WTC11 (cell line): ENCODE measurements around the gene P2RY6. TPM values are rescaled to one million over a fixed set of nuclear protein-coding genes. Genes with fewer than 3 reads are reported as not detected.
"Not testable (repeated sequence)": the region's sequence is repeated elsewhere in the genome, so short reads cannot be mapped to it uniquely, and the experiment has no call there.

Source experiments
- ATAC-seq: fragments of 200-7000 bp; cut with Tn5 transposase; 2 replicates; pipeline ENCODE4 v1.10.0; 2021; ENCODE audit warnings: mild to moderate bottlenecking, moderate library complexity
- CTCF ChIA-PET: fragments of 300-600 bp; sonication (Branson Sonifier 250); formaldehyde crosslinking; loops from one replicate; lab custom pipeline; 2021; ENCODE audit warnings: antibody characterized with exemption; lab: Charles Lee
- POLR2A ChIA-PET: fragments of 350-600 bp; sonication (Branson Sonifier 250); formaldehyde crosslinking; loops from one replicate; lab custom pipeline; 2021; ENCODE audit warnings: antibody characterized with exemption; lab: Charles Lee
- DNase-seq: peaks from one replicate; pipeline ENCODE4 v3.0.0; 2021; ENCODE audit warnings: low spot score
- H3K27ac Mint-ChIP-seq: 2 replicates; pipeline ENCODE4 v1.8.0; 2021; ENCODE audit warnings: mixed read lengths
- H3K27me3 Mint-ChIP-seq: 2 replicates; pipeline ENCODE4 v1.8.0; 2021; ENCODE audit warnings: low read depth, mild to moderate bottlenecking, moderate library complexity, mixed read lengths
- H3K36me3 Mint-ChIP-seq: 2 replicates; pipeline ENCODE4 v1.8.0; 2021; ENCODE audit warnings: mixed read lengths
- H3K4me1 Mint-ChIP-seq: 2 replicates; pipeline ENCODE4 v1.8.0; 2022; ENCODE audit warnings: mixed read lengths
- H3K4me3 Mint-ChIP-seq: 2 replicates; pipeline ENCODE4 v1.8.0; 2021; ENCODE audit warnings: mild to moderate bottlenecking, moderate library complexity, mixed read lengths
- H3K9me3 Mint-ChIP-seq: 2 replicates; pipeline ENCODE4 v1.8.0; 2021; ENCODE audit warnings: mixed read lengths
- GABPB1 ChIP-seq: sonication (generic); formaldehyde crosslinking; IDR thresholded peaks from 2 replicates; pipeline ENCODE4 v1.8.1; 2023; ENCODE audit warnings: mild to moderate bottlenecking, missing genetic modification reagents
- IRF2 ChIP-seq: sonication (generic); formaldehyde crosslinking; IDR thresholded peaks from 2 replicates; pipeline ENCODE4 v1.8.0; 2022; ENCODE audit warnings: low read depth, missing genetic modification reagents, borderline replicate concordance
- JAZF1 ChIP-seq: fragments of 250-450 bp; sonication (Bioruptor Pico); IDR thresholded peaks from 2 replicates; pipeline ENCODE4 v1.9.0; 2021; ENCODE audit warnings: moderate library complexity, mild to moderate bottlenecking, inconsistent platforms
- KAT7 ChIP-seq: sonication (generic); formaldehyde crosslinking; IDR thresholded peaks from 2 replicates; pipeline ENCODE4 v1.8.1; 2023; ENCODE audit warnings: missing genetic modification reagents, mild to moderate bottlenecking, borderline replicate concordance
- MXD4 ChIP-seq: fragments of 250-450 bp; sonication (Bioruptor Pico); IDR thresholded peaks from 2 replicates; pipeline ENCODE4 v1.8.0; 2021; ENCODE audit warnings: mild to moderate bottlenecking, moderate library complexity, borderline replicate concordance
- MYBL2 ChIP-seq: sonication (generic); formaldehyde crosslinking; IDR thresholded peaks from 2 replicates; pipeline ENCODE4 v1.8.1; 2023; ENCODE audit warnings: mild to moderate bottlenecking, moderate library complexity, missing genetic modification reagents
- NFYB ChIP-seq: sonication (generic); formaldehyde crosslinking; conservative IDR thresholded peaks from 2 replicates; pipeline ENCODE4 v1.8.0; 2022; ENCODE audit warnings: low read depth, missing genetic modification reagents
- NR3C1 ChIP-seq: sonication (generic); formaldehyde crosslinking; conservative IDR thresholded peaks from 2 replicates; pipeline ENCODE4 v1.8.1; 2023; ENCODE audit warnings: low read depth, mild to moderate bottlenecking, missing genetic modification reagents
- PRRX2 ChIP-seq: fragments of 250-450 bp; sonication (Bioruptor Pico); IDR thresholded peaks from 2 replicates; pipeline ENCODE4 v1.8.0; 2021; ENCODE audit warnings: mild to moderate bottlenecking
- RORB ChIP-seq: fragments of 250-450 bp; sonication (Bioruptor Pico); IDR thresholded peaks from 2 replicates; pipeline ENCODE4 v1.9.0; 2021; ENCODE audit warnings: mild to moderate bottlenecking
- SOX15 ChIP-seq: fragments of 250-450 bp; sonication (Bioruptor Pico); IDR thresholded peaks from 2 replicates; pipeline ENCODE4 v1.9.0; 2021; ENCODE audit warnings: mild to moderate bottlenecking
- ZBTB21 ChIP-seq: sonication (generic); formaldehyde crosslinking; IDR thresholded peaks from 2 replicates; pipeline ENCODE4 v1.8.1; 2023; ENCODE audit warnings: mild to moderate bottlenecking, missing genetic modification reagents, borderline replicate concordance
- ZNF121 ChIP-seq: sonication (generic); formaldehyde crosslinking; IDR thresholded peaks from 2 replicates; pipeline ENCODE4 v1.8.0; 2023; ENCODE audit warnings: missing genetic modification reagents
- ZNF263 ChIP-seq: sonication (generic); formaldehyde crosslinking; IDR thresholded peaks from 2 replicates; pipeline ENCODE4 v1.8.1; 2022; ENCODE audit warnings: low read depth, mild to moderate bottlenecking, moderate library complexity, missing genetic modification reagents
- total RNA-seq: library from RNA; stranded (reverse); gene quantifications from 3 replicates; pipeline ENCODE4 v1.2.3, GENCODE V29; 2021
- TF ChIP-seq, protein P1 (sequence below): sonication (generic); formaldehyde crosslinking; IDR thresholded peaks from 2 replicates; pipeline ENCODE4 v1.8.1; 2022; ENCODE audit warnings: low read depth, mild to moderate bottlenecking, moderate library complexity, missing genetic modification reagents, borderline replicate concordance
- TF ChIP-seq, protein P2 (sequence below): sonication (generic); formaldehyde crosslinking; IDR thresholded peaks from 2 replicates; pipeline ENCODE4 v1.8.0; 2022; ENCODE audit warnings: missing genetic modification reagents
- TF ChIP-seq, protein P3 (sequence below): sonication (generic); formaldehyde crosslinking; IDR thresholded peaks from 2 replicates; pipeline ENCODE4 v1.8.0; 2022; ENCODE audit warnings: mild to moderate bottlenecking, missing genetic modification reagents
- TF ChIP-seq, protein P4 (sequence below): fragments of 250-450 bp; sonication (Bioruptor Pico); IDR thresholded peaks from 2 replicates; pipeline ENCODE4 v1.9.0; 2021; ENCODE audit warnings: moderate library complexity, mild to moderate bottlenecking, inconsistent platforms, borderline replicate concordance
- TF ChIP-seq, protein P5 (sequence below): sonication (generic); formaldehyde crosslinking; IDR thresholded peaks from 2 replicates; pipeline ENCODE4 v1.8.0; 2023; ENCODE audit warnings: mild to moderate bottlenecking, missing genetic modification reagents

Gene P2RY6
- total RNA-seq, 1 experiment from 2014 or later = not detected

DNA sequence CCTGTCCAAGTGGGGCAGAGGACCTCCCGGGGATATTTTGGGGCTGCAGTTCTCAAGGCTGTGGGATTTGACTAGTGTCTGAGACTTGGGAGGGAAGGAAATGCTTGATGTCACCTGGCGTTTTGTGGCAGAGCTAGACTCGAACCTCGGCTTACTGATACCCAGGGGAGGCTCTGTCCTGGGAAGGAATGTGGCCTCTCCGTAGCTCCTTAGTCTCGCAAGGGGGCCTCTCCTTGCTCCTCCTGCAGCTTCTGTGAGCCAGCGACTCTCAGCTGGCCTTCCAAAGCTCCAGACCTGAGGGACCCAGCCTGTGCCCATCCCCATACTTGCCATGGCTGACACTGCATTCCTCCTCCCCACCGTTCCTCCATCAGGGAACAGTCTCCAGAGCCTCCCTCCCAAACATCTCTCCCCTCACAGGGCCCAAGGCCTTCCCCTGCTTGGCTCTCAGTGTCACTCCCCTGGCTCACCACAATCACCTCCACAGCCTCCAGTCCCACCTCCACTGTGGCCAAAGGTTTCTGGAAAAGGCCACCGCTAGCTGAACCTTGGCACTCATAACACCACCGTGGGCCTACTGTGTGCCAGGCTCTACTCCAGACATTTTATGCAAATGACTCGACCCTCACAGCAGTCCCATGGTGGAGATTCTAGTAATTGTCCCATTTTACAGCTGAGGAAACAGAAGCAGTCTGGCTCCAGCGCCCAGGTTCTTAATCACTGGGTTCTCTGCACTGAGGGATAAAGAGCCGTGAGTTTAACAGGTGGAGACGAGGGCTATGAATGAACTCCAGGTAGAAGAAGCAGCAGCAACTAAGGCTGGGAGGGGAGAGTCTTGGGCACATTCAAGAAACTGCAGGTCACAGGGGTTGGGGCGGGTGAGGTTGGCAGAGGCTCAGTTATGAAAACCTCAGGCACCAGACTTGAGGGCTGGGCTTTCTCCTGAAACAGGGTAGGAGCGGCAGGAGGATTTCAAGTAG is 42.0 kb upstream of the P2RY6 start (continued):
- TF ChIP-seq, protein P1, sequence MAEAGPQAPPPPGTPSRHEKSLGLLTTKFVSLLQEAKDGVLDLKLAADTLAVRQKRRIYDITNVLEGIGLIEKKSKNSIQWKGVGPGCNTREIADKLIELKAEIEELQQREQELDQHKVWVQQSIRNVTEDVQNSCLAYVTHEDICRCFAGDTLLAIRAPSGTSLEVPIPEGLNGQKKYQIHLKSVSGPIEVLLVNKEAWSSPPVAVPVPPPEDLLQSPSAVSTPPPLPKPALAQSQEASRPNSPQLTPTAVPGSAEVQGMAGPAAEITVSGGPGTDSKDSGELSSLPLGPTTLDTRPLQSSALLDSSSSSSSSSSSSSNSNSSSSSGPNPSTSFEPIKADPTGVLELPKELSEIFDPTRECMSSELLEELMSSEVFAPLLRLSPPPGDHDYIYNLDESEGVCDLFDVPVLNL (CRISPR knock-in tag) = no peak
- TF ChIP-seq, protein P2, sequence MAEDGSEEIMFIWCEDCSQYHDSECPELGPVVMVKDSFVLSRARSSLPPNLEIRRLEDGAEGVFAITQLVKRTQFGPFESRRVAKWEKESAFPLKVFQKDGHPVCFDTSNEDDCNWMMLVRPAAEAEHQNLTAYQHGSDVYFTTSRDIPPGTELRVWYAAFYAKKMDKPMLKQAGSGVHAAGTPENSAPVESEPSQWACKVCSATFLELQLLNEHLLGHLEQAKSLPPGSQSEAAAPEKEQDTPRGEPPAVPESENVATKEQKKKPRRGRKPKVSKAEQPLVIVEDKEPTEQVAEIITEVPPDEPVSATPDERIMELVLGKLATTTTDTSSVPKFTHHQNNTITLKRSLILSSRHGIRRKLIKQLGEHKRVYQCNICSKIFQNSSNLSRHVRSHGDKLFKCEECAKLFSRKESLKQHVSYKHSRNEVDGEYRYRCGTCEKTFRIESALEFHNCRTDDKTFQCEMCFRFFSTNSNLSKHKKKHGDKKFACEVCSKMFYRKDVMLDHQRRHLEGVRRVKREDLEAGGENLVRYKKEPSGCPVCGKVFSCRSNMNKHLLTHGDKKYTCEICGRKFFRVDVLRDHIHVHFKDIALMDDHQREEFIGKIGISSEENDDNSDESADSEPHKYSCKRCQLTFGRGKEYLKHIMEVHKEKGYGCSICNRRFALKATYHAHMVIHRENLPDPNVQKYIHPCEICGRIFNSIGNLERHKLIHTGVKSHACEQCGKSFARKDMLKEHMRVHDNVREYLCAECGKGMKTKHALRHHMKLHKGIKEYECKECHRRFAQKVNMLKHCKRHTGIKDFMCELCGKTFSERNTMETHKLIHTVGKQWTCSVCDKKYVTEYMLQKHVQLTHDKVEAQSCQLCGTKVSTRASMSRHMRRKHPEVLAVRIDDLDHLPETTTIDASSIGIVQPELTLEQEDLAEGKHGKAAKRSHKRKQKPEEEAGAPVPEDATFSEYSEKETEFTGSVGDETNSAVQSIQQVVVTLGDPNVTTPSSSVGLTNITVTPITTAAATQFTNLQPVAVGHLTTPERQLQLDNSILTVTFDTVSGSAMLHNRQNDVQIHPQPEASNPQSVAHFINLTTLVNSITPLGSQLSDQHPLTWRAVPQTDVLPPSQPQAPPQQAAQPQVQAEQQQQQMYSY (CRISPR knock-in tag) = no peak
- TF ChIP-seq ZNF263 (CRISPR knock-in tag) (no peak), ZNF121 (CRISPR knock-in tag) (no peak), SOX15 (no peak), PRRX2 (CRISPR knock-in tag) (no peak)
- TF ChIP-seq, protein P3, sequence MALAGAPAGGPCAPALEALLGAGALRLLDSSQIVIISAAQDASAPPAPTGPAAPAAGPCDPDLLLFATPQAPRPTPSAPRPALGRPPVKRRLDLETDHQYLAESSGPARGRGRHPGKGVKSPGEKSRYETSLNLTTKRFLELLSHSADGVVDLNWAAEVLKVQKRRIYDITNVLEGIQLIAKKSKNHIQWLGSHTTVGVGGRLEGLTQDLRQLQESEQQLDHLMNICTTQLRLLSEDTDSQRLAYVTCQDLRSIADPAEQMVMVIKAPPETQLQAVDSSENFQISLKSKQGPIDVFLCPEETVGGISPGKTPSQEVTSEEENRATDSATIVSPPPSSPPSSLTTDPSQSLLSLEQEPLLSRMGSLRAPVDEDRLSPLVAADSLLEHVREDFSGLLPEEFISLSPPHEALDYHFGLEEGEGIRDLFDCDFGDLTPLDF (CRISPR knock-in tag) = no peak

DNA sequence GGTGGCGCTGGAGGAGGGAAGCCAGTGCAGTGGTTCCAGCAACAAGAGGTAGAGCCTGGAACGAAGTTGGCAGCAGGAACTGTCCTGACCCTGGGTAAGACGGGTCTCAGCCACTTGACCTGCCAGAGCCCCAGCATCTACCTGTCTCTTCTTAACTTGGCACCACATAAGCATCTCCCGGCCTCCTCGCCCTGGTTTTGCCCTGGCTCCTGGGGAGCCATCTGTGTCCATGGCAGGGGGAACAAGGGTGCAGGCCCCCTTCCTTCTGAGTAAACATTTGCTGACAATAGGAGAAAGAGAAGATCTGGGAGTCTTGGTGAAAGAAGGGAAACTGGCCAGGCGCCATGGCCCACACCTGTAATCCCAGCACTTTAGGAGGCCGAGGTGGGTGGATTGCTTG is 41.2 kb upstream of the P2RY6 start:
- no peaks in the 10 kb centered on the region for H3K36me3 Mint-ChIP-seq
- peak; percentile 4 for DNase-seq
- no peak overlapping the region for H3K4me3 Mint-ChIP-seq
- H3K9me3 Mint-ChIP-seq = no peaks in the 10 kb centered on the region
- no peak overlapping the region for H3K27ac Mint-ChIP-seq
- TF ChIP-seq MXD4 (CRISPR knock-in tag) (no peak), NR3C1 (no peak), IRF2 (CRISPR knock-in tag) (no peak)
- TF ChIP-seq, protein P4, sequence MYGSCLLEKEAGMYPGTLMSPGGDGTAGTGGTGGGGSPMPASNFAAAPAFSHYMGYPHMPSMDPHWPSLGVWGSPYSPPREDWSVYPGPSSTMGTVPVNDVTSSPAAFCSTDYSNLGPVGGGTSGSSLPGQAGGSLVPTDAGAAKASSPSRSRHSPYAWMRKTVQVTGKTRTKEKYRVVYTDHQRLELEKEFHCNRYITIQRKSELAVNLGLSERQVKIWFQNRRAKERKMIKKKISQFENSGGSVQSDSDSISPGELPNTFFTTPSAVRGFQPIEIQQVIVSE (CRISPR knock-in tag) = no peak
- TF ChIP-seq, all 79 proteins: peak for 0
- ChIA-PET CTCF (interaction anchor here (0.6 to 1.3 kb wide), 2 partner anchors 12 to 59 kb away, joined by 4 read pairs; no protein-coding TSS in a partner anchor), POLR2A (no interaction called here)
- ATAC-seq = no peak
- peaks cover 27% of the 10 kb centered on the region for H3K4me1 Mint-ChIP-seq
- no peaks in the 10 kb centered on the region; the same call in 1 of the 2 replicates for H3K27me3 Mint-ChIP-seq

DNA sequence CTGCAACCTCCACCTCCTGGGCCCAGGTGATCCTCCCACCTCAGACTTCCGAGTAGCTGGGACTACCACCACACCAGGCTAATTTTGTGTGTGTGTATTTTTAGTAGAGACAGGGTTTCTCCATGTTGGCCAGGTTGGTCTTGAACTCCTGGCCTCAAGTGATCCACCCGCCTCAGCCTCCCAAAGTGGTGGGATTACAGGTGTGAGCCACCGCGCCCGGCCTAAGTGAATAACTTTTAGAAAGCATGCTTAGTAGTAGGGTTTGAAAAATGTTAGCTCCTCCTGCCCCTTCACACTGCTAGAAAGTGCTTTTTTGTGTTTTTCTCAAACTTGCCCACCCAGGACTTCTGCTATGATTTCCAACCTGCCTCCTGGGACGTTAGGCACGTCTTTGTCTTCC is 39.7 kb upstream of the P2RY6 start:
- POLR2A ChIA-PET = not testable (repeated sequence)

DNA sequence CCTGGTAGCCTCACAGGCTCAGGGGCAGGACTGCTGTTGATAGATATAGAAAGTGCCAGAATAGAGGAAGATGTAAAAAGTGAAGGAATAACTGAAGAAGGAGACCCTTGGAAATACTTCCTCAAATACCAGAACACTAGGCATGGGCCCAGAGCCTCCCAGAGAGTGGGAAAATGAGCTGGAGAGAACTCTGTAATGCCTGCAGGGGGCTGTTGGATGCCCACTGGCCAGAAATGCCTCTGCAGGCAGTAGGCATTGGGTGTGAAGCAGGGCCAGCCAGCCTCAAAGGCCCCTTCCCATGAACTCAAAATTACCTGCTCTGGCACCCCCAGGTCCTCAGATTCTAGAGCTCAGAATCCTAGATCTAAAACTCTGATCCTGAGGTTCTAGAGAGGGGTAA is 38.9 kb upstream of the P2RY6 start:
- ChIA-PET CTCF (interaction anchor here (1.1 to 6.1 kb wide), 5 partner anchors 9 to 65 kb away, joined by 3 to 129 read pairs (median 5); no protein-coding TSS in a partner anchor), POLR2A (no interaction called here)
- peaks cover 18% of the 10 kb centered on the region for H3K4me1 Mint-ChIP-seq
- ATAC-seq (no peak), DNase-seq (no peak)
- no peaks in the 10 kb centered on the region for H3K9me3 Mint-ChIP-seq
- H3K27ac Mint-ChIP-seq = no peak overlapping the region
- no peaks in the 10 kb centered on the region for H3K27me3 Mint-ChIP-seq
- no peak overlapping the region for H3K4me3 Mint-ChIP-seq
- H3K36me3 Mint-ChIP-seq = no peaks in the 10 kb centered on the region
- TF ChIP-seq MYBL2 (CRISPR knock-in tag) (no peak), KAT7 (CRISPR knock-in tag) (no peak), ZBTB21 (CRISPR knock-in tag) (no peak), JAZF1 (CRISPR knock-in tag) (no peak), NFYB (no peak), RORB (CRISPR knock-in tag) (no peak), GABPB1 (CRISPR knock-in tag) (no peak), ZNF263 (CRISPR knock-in tag) (no peak), SOX15 (no peak)
- TF ChIP-seq, protein P5, sequence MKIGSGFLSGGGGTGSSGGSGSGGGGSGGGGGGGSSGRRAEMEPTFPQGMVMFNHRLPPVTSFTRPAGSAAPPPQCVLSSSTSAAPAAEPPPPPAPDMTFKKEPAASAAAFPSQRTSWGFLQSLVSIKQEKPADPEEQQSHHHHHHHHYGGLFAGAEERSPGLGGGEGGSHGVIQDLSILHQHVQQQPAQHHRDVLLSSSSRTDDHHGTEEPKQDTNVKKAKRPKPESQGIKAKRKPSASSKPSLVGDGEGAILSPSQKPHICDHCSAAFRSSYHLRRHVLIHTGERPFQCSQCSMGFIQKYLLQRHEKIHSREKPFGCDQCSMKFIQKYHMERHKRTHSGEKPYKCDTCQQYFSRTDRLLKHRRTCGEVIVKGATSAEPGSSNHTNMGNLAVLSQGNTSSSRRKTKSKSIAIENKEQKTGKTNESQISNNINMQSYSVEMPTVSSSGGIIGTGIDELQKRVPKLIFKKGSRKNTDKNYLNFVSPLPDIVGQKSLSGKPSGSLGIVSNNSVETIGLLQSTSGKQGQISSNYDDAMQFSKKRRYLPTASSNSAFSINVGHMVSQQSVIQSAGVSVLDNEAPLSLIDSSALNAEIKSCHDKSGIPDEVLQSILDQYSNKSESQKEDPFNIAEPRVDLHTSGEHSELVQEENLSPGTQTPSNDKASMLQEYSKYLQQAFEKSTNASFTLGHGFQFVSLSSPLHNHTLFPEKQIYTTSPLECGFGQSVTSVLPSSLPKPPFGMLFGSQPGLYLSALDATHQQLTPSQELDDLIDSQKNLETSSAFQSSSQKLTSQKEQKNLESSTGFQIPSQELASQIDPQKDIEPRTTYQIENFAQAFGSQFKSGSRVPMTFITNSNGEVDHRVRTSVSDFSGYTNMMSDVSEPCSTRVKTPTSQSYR (CRISPR knock-in tag) = no peak

More for the DNA sequence above, 39.7 kb upstream of the P2RY6 start:
- not testable (repeated sequence) for H3K27ac Mint-ChIP-seq, H3K9me3 Mint-ChIP-seq, H3K36me3 Mint-ChIP-seq, ATAC-seq, H3K27me3 Mint-ChIP-seq, DNase-seq, H3K4me3 Mint-ChIP-seq
- CTCF ChIA-PET = interaction anchor here (0.5 to 6.1 kb wide), 5 partner anchors 10 to 492 kb away, joined by 3 to 129 read pairs (median 5); no protein-coding TSS in a partner anchor
- H3K4me1 Mint-ChIP-seq = peaks cover 22% of the 10 kb centered on the region
